NCI-H128 (cell line): ENCODE data around the gene BRF1.
A peak's percentile ranks its signal among the peaks of the same experiment; 100 is the strongest.
"Not testable (repeated sequence)": the region's sequence is repeated elsewhere in the genome, so short reads cannot be mapped to it uniquely, and the experiment has no call there.

Experiments
- DNase-seq: peaks from one replicate; lab custom pipeline; 2025; ENCODE audit not compliant: unreplicated experiment; lab: John Stamatoyannopoulos, UW

Gene BRF1

DNA sequence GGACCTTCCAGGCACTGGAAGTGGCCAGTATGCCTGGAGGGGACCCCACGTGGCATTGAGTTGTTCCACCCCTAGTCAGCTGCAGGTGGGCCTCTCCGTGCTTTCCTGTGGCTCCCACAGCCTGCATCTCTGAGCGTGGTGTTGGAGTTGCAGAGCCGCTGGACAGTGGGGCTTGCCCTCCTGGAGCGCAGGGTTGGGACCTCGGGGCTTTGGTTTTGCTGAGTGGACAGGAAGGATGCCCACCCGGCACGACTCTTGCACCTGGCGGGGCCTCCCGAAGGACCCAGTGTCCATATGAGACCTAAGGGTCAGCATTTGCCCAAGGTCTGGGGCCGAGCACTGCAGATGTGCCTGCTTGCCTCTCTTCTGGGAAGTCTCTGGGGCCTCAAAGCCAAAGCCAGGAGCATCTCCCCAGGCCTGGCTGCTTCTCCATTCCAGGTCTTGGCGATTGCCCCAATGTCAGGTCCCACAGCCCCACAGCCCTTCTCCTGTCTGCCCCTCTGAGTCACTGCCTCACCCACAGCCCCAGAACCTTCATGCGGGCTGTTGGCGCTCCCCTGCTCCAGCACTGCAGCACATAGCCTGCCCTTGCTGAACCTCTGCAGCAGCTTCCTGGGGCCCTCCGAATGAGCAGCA lies 15.3 kb upstream of the BRF1 start:
- no peak for DNase-seq

DNA sequence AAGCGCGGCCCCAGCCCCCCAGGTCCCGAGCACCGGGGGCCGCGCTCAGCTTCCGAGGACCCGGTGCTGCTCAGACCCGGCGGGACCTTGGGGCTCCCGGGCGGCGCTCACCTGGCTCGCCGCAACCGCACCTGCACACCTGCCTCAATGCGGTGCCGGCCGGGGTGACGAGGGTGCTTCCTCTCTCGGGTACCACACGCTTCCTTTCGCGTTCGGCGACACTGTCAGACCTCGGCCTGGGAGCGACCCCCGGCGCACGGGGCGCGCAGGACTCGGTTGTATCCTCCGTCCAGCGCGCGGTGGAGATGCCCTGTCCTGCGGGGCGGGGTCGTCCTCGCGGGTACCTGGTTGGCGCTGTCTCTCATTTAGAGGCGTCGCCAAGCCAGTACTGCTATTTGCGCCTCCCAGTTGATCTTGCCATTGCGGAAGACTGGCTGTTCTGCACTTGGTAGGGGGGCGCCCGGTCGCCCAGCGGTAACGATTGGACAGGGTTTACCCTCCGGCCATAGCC lies 14.5 kb upstream of the BRF1 start:
- peak; percentile 16 for DNase-seq

DNA sequence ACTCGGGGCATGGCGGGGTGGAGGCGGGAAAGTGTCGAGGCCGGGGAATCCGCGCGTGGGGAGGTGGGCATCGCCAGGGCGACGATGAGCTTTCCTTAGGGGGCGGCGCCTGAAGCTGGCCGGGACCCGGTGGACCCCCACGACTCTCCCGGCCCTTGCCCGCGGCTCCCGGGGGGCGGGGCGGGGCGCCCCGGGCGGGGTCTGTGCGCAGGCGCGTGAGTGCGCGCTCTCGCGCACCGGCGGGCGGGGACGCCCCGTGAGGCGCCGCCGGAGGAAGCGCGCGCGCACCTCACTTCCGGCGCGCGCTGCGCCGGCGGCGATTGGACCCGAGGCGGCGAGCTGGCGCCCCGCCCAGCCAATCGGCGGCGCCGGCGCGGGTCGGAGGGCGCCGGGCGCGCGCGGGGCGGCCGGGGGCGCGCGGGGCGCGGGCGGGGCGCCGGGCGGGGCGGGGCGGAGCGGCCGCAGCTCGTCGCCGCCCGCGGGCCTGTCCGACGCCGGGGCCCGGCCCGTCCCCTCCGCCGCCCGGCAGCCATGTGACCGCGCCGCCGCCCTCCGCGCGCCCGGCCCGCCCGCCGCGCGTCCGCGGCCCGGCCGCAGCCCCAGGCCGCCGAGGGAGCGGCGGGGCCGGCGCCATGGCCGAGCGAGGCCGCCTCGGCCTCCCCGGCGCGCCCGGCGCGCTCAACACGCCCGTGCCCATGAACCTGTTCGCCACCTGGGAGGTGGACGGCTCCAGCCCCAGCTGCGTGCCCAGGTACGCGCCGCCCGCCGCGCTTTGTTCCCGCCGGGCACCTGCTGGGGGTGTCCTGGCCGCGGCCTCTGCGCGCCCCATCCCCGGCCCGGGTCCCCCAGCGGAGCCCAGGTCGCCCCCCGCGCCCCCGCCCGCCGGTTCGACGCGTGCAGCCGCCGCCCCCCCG lies 13.7 kb upstream of the BRF1 start, which contains the start of gene PACS2:
Gene PACS2 (plus strand): TSS at position 462 of the 914 bp plus-strand sequence. CDS start 171 bp downstream, at position 633.
- peak; percentile 73 for DNase-seq

DNA sequence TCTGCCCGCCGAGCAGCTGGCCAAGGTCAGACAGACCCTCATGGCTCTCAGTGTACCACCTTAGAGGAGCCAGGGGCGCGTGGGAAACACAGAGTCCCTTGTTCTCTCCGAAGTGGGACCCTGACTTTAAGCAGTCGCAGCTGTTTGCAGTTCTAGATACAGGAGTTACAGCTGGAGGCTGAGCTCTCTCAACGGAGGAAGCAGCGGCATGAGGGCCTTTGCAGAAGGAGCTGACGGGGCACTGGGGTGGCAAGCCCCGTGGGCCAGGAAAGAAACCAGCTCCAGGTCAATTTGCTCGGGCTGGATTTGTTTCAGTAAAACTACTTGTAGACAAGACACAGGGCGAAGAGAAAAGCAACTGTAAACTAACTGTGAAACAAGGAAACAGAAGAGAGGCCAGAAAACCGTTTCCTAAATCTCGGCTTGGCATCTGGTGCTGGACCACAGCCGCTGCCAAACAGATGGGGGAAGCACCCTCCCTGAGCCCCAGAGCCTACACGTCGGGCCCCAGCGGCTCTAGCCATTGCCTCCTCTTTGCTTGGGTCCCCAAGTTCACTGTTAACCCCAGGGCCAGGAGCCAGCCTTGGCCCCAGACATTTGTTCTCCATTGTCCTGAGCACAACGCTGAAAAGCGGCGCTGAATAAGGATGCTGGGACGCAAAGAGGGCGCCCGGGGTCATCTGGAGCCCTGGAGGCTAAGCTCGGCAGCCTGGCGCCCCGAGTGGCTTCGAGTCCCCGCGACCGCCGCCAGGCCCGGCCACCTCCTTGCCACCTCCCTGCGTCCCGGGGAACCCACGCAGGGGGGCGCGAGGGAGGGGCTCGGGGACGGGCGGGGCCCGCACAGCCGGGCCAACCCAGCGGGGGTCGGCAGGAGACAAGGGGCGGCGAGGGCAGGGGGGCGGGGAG lies 12.8 kb upstream of the BRF1 start:
- DNase-seq: no peak

DNA sequence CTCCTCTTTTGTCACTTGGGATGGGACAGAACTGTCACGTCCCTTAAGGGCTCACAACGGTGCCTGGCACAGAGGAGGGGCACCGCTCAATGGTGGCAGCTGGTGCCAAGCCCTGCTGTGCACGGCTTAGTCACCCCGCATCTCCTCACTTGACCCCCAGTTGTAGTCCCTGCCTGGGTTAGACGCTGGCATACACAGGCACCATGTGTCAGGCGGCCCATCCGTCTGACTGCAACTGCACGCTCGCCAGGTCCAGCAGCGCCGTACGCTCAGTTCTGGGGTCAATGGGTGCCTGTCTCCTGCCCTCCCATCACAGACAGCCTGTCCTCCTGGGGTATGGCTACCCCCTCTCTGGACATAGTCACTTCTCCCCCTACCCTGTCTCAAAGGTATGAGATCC lies 12.2 kb upstream of the BRF1 start:
- DNase-seq: no peak

DNA sequence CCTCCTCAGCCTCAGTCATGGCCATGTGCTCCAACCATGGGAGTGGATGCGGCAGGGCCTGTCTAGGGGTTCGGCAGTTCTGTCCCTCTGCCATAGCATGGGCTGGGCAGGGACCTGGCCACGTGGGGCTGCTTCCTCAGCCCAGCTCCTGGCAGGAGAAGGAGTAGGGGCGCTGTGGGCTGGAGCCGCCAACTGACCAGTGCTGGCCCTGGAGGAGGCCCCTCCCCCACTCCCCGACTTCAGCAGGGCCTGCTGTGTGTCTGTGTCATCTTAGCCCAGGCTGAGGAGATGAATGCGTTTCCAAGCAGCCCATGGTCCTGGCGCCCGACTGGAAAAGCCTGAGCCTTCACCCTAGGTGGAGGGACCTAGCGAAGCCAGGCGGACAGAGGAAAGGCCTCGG lies 11.0 kb upstream of the BRF1 start:
- no peak for DNase-seq

DNA sequence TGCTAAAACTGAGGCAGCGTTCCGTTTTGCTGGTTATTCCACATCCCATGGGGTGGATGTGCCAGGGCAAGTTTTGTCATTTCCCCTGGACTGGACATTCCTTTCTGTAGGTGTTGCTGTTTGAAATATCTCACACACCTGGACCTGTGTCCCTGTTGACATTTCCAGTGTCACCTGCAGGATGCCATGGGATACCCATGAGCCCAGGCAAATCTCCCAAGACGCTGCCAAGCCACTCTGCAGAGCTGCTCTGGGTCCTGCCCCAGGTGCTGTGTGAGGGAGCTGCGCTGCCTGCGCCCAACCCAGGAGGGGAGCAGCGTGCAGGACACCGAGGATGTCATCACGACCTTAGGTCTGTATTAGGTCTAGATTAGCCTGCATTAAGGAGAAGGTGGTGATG lies 8.6 kb upstream of the BRF1 start:
- no peak for DNase-seq

DNA sequence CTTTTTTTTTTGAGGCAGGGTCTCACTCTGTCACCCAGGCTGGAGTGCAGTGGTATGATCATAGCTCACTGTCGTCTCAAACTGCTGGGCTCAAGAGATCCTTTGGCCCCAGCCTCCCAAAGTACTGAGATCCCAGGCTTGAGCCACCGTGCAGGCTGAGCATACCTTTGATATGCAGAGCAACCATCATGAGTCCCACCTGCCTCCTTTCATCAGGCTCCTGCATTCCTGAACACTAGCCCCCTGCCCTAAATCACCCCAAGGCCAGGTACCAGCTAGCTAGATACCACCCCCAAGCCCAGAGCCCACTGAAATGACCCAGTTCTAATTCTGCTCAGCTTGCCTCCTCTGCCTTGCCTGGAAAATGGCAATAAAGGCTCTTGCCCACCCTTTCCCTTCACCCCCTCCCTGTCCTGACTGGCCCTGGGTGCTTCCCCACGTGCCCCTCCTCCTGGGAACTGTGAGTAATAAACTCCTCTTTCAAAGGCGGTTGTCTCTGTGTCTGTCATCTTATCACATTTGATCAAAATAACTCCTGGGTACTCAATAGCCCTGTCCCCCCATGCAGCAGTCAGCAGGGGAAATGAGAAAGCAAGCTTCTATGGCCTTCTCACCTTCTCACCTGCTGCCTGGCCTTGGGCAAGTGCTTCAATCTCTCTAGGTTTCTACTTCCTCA lies 6.4 kb upstream of the BRF1 start:
- DNase-seq: no peak

DNA sequence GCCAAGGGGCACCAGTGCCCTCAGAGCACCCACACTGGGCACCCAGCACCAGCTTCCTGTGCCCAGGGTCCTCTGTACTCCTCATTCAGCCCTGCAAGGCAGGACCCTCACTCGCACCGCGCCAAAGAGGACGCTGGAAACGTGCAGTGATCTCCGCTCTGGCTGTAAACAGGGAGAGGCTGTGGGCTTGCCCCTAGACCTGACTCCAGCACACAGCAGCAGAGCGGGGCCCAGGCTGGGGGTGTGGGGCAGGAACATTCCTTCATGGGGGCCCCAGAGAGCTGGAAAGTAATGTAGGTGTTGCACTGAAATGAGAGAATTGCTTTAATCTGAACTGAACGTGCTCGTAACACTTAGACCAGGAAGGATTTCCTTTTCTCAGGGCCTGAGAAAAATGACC lies 5.0 kb upstream of the BRF1 start:
- DNase-seq: no peak

DNA sequence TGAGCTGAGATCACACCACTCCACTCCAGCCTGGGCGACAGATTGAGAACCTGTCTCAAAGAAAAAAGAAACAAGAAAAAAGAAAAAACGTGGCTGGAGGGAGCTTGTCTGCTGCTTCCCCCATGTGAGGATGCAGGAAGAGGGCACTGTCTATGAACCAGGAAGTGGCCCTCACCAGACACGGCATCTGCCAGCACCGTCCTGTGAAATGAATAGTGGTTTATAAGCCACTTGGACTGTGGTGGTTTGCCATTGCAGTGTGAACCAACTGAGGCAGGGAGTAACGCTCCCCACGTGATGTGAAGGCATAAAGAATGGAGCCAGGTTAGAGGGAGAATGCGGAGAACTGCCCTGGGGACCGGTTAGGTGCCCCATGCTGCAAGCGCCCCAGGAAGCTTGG lies 4.5 kb upstream of the BRF1 start:
- DNase-seq: no peak

DNA sequence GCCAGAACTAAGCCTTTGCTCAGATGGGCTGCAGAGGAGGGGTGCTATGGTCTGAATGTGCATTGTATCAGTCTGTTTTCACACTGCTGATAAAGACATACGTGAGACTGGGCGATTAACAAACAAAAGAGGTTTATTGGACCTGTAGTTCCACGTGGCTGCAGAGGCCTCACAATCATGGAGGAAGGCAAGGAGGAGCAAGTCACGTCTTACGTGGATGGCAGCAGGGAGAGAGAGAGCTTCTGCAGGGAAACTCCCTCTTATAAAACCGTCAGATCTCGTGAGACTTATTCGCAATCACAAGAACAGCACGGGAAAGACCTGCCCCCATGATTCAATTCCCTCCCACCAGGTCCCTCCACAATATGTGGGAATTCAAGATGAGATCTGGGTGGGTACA lies 3.8 kb upstream of the BRF1 start:
- DNase-seq: no peak

DNA sequence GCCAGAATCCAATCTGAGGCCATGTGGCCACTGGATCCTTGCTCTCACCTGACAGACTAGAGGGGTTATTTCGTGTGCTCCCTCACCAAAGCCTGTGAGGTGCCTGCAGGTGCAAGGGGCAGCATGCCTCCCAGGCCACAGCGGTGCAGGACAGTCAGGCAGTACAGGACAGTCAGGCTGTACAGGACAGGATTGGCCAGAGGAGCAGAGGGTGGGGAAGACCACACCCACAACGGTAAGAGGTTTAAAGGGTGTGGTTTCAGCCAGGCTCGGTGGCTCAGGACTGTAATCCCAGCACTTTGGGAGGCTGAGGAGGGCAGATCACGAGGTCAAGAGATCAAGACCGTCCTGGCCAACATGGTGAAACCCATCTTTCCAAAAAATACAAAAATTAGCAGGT lies 3.1 kb upstream of the BRF1 start:
- DNase-seq: no peak

DNA sequence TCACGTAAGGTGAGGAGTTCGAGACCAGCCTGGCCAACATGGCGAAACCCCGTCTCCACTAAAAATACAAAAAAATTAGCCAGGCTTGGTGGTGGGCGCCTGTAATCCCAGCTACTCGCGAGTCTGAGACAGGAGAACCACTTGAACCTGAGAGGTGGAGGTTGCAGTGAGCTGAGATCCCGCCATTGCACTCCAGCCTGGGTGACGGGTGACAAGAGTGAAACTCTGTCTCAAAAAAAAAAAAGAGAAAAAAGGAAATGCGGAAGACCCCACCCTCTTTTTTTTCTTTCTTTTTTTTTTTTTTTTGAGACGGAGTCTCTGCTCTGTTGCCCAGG lies 1.1 kb upstream of the BRF1 start:
- DNase-seq: not testable (repeated sequence)

DNA sequence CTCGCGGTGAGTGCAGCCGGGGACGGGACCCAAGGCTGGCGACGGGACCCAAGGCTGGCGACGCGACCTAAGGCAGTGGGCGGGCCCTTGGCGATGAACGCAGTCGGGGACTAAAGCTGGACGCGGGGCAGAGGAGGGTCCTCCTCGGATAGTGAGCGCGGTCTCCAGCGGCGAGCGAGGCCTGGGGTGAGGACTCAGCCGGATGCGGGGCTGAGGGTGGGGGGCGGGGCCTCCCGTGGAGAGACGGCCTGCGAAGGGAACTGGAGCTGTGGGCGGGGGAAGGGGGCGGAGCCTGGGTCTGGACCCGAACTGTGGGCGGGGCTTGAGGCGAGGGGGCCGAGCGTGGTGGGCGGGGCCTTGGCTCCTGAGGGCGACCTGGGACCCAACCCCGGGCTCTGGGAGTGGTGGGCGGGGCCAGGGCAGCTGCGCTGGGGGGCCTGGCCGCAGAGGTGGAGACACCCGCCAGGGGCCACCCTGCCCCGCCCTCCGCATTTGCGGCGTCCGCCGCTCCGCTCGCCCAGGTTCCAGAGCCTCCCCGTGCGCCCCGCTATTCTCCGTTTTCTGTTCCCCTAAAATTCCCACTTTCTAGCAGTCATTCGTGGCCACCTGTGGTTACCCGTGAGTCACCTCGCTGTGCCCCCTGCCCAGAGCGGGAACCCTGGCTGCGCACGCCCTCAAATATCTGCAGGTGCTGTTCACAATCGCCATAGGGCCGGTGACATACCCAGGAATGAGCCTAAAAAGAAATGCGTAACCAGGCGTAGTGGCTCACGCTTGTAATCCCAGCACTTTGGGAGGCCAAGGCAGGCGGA lies 508 bp upstream of the BRF1 start:
- peak; percentile 95 for DNase-seq

DNA sequence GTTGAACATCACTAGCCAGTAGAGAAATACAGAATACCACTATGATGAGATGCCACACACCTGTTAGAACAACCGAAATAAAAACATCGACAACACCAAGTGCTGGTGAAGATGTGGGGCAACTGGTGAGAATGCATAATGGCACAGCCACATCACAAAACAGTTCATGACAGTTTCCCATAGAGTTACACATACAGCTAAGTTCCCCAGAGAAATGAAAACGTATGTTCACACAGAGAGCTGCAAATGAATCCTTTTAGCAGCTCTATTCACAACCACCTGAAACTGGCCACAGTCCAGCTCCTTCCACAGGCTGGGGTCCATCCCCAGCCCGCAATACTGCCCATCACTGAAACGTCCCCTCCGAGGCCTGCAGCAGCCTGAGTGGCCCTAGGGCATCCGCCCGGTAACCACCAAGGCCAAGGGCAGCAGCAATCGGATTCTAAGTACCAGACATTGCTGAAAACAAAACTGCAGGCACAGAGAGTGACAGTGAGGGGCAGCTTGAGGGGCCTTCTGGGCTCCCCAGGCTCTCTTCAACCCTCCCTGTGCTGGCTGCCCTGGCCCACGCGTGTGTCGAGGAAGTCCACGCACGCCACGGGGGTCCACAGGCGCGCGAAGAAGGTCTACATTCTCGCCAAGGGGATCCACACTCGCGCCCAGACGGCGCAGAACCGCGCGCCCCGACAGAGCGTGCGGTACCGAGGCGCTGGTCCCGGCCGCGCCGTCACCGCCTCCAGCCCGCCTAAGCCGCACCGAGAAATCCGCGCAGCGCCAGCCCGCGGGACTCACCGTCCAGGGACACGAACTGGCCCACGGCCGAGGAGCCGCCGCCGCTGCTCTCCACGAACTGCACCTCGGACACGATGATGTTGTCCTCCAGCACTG lies 903 bp downstream of the BRF1 start:
- DNase-seq: no peak

DNA sequence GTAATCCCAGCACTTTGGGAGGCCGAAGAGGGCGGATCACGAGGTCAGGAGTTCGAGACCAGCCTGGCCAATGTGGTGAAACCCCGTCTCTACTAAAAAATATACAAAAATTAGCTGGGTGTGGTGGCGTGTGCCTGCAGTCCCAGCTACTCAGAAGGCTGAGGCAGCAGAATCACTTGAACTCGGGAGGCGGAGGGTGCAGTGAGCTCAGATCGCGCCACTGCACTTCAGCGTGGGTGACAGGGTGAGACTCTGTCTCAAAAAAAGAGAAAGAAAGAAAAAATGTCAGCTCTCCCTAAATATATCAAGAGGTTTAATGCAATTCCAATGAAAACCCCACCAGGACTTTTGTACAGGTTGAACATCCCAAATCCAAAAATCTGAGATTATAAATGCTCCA lies 3.5 kb downstream of the BRF1 start:
- DNase-seq: not testable (repeated sequence)

DNA sequence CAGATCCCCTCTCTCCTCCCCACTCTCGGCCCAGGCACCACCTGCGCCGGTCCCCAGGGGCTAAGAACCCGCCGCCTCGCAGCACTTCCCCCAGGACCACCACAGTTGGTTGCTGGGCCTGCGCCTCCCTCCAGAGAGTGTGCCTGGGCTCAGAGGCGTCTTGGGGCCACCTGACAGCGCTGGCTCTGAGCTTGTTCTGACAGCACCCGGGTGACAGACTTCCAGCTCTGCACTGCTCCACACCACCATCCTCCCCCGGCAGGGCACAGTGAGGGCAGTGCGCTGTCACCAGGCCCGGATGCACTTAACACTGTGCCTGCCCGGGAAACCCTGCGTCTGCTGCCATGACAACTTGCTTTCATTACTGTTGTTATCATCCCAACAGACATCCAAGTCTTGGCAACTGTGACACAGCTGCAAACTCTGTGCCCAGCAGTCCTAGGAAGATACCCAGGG lies 6.6 kb downstream of the BRF1 start:
- DNase-seq: peak; percentile 53

DNA sequence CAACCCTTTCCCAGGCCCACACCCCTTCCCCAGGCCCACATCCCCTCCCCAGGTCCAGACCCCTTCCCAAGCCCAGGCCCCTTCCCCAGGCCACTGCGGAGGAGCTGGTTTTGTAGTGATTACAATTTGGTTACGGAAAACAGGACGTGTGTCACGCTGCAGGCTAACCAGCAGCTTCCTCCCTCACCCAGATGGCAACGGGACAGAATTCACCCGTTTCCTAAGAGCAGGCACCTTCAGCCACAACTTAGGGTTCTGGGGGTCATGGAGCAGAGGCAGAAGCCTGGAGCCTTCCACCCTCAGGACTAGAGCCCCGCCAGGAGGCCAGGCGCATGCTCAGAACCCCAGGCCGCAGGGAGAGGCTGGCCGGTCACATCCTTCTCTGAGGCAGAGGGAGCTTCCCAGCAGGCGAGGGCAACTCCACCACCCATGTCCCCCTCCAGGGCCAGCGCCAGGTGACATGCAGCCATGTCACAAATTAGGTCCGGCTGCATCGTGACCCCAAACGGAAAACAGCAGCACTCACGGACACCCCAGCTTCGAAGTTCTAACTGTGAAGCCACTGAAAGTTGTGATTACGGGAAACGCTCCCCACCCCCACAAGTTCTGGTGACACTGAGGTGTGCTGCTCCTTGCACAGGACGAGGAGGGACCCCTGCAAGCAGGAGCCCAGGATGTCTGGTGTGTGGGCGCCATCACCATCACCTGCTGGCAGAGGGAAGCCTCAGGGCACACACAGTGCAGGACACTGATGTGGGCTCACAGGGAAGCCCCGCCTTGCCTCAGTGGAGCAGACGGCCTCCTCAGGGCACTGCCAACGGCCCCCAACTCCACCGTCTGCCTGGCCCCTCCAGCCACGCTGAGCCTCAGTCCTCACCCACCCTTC lies 7.7 kb downstream of the BRF1 start:
- no peak for DNase-seq
